GM19099 (cell line): ENCODE measurements around the gene CACNG4.

Experiments
- POLR2A ChIP-seq: IDR thresholded peaks from 3 replicates; pipeline ENCODE4 v1.6.1; 2011; ENCODE audit warnings: low read depth; ENCODE audit not compliant: insufficient read length; ENCODE audit errors: extremely low read depth

Gene CACNG4

GRCh38 chr17:67008101-67008500 is 43.6 kb downstream of the CACNG4 start:
- no peak for TF ChIP-seq POLR2A

- TF ChIP-seq POLR2A, result no peak
Observed at GRCh38 chr17:67011527-67012175, 47.1 kb downstream of the CACNG4 start.

- TF ChIP-seq POLR2A, result no peak
Observed at GRCh38 chr17:67013891-67014290, 49.4 kb downstream of the CACNG4 start.

- no peak for TF ChIP-seq POLR2A
Observed at GRCh38 chr17:67015001-67015400, 50.5 kb downstream of the CACNG4 start.

GRCh38 chr17:67016039-67016762 is 51.7 kb downstream of the CACNG4 start:
- TF ChIP-seq POLR2A, result no peak

GRCh38 chr17:67017910-67018309 is 53.4 kb downstream of the CACNG4 start:
- TF ChIP-seq POLR2A, result no peak

- TF ChIP-seq POLR2A, result no peak
Observed at GRCh38 chr17:67018471-67019434, 54.2 kb downstream of the CACNG4 start.

- no peak for TF ChIP-seq POLR2A
Observed at GRCh38 chr17:67019809-67020208, 55.3 kb downstream of the CACNG4 start.

- no peak for TF ChIP-seq POLR2A
Observed at GRCh38 chr17:67020293-67020766, 55.8 kb downstream of the CACNG4 start.

GRCh38 chr17:67021196-67021595 is 56.7 kb downstream of the CACNG4 start:
- no peak for TF ChIP-seq POLR2A

- no peak for TF ChIP-seq POLR2A
Observed at GRCh38 chr17:67021743-67022450, 57.4 kb downstream of the CACNG4 start.

- no peak for TF ChIP-seq POLR2A
Observed at GRCh38 chr17:67022451-67022810, 57.9 kb downstream of the CACNG4 start.

- TF ChIP-seq POLR2A, result no peak
Observed at GRCh38 chr17:67024736-67025135, 60.2 kb downstream of the CACNG4 start.

GRCh38 chr17:67025216-67025792 is 60.8 kb downstream of the CACNG4 start:
- no peak for TF ChIP-seq POLR2A

GRCh38 chr17:67026341-67026740 is 61.8 kb downstream of the CACNG4 start:
- no peak for TF ChIP-seq POLR2A

- TF ChIP-seq POLR2A, result no peak
Observed at GRCh38 chr17:67027031-67027628, 62.6 kb downstream of the CACNG4 start.
